Measurements from ENCODE around the gene FMNL3. TPM values are rescaled to one million over a fixed set of nuclear protein-coding genes. Genes with fewer than 3 reads are reported as not detected.
"Not testable (repeated sequence)": the region's sequence is repeated elsewhere in the genome, so short reads cannot be mapped to it uniquely, and the experiment has no call there.

Gene FMNL3
- polyA plus RNA-seq, 1 donor from 2014 or later, result 9.3 TPM

DNA sequence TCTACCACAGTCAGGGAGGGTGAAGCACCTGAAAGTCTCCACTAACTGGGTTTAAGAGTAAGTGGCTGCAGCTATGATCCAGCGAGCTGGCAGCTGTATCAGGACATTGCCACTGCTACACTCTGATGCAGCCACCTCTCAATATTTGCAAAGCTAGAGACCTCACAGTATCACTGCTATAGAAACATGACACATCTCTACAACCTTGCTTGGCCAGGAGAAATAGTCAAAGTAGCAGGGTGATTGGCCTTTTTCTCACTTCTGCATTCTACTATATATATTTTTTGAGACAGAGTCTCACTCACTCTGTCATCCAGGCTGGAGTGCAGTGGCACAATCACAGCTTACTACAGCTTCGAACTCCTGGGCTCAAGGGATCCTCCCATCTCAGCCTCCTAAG, 9.3 kb upstream of the FMNL3 start:
- TF ChIP-seq MXI1 (conservative IDR thresholded peaks at IDR 0.05; ENCODE audit: poor library complexity, severe bottlenecking), result no peak
- TF ChIP-seq, protein P1, sequence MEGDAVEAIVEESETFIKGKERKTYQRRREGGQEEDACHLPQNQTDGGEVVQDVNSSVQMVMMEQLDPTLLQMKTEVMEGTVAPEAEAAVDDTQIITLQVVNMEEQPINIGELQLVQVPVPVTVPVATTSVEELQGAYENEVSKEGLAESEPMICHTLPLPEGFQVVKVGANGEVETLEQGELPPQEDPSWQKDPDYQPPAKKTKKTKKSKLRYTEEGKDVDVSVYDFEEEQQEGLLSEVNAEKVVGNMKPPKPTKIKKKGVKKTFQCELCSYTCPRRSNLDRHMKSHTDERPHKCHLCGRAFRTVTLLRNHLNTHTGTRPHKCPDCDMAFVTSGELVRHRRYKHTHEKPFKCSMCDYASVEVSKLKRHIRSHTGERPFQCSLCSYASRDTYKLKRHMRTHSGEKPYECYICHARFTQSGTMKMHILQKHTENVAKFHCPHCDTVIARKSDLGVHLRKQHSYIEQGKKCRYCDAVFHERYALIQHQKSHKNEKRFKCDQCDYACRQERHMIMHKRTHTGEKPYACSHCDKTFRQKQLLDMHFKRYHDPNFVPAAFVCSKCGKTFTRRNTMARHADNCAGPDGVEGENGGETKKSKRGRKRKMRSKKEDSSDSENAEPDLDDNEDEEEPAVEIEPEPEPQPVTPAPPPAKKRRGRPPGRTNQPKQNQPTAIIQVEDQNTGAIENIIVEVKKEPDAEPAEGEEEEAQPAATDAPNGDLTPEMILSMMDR (IDR thresholded peaks at IDR 0.05; ENCODE audit: poor library complexity, severe bottlenecking), result no peak
- TF ChIP-seq POLR2AphosphoS5 (IDR thresholded peaks at IDR 0.05), result no peak
- TF ChIP-seq TAF1 (IDR thresholded peaks at IDR 0.05; ENCODE audit: low read depth), result no peak
- no peak for TF ChIP-seq EP300 (conservative IDR thresholded peaks at IDR 0.05; ENCODE audit: poor library complexity, severe bottlenecking)
- TF ChIP-seq SMC3 (conservative IDR thresholded peaks at IDR 0.05; ENCODE audit: poor library complexity), result no peak
- TF ChIP-seq, protein P2, sequence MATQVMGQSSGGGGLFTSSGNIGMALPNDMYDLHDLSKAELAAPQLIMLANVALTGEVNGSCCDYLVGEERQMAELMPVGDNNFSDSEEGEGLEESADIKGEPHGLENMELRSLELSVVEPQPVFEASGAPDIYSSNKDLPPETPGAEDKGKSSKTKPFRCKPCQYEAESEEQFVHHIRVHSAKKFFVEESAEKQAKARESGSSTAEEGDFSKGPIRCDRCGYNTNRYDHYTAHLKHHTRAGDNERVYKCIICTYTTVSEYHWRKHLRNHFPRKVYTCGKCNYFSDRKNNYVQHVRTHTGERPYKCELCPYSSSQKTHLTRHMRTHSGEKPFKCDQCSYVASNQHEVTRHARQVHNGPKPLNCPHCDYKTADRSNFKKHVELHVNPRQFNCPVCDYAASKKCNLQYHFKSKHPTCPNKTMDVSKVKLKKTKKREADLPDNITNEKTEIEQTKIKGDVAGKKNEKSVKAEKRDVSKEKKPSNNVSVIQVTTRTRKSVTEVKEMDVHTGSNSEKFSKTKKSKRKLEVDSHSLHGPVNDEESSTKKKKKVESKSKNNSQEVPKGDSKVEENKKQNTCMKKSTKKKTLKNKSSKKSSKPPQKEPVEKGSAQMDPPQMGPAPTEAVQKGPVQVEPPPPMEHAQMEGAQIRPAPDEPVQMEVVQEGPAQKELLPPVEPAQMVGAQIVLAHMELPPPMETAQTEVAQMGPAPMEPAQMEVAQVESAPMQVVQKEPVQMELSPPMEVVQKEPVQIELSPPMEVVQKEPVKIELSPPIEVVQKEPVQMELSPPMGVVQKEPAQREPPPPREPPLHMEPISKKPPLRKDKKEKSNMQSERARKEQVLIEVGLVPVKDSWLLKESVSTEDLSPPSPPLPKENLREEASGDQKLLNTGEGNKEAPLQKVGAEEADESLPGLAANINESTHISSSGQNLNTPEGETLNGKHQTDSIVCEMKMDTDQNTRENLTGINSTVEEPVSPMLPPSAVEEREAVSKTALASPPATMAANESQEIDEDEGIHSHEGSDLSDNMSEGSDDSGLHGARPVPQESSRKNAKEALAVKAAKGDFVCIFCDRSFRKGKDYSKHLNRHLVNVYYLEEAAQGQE (IDR thresholded peaks at IDR 0.05; ENCODE audit: borderline replicate concordance), result no peak
- no peak for TF ChIP-seq RAD21 (conservative IDR thresholded peaks at IDR 0.05)
- TF ChIP-seq EZH2 (IDR thresholded peaks at IDR 0.05; ENCODE audit: borderline replicate concordance, insufficient read depth, low read length, poor library complexity, severe bottlenecking), result no peak
- Histone ChIP-seq H3K79me2 (replicated peaks; ENCODE audit: insufficient read depth, low read length) (no peaks in the 10 kb centered on the region), H3K27ac (ENCODE audit: low read length) (no peak overlapping the region), H3K4me3 (ENCODE audit: low read length) (no peak overlapping the region), H4K20me1 (ENCODE audit: insufficient read depth) (no peaks in the 10 kb centered on the region), H3K9me3 (ENCODE audit: low read length) (no peaks in the 10 kb centered on the region), H3K36me3 (ENCODE audit: insufficient read depth, low read length) (no peaks in the 10 kb centered on the region), H3K27me3 (ENCODE audit: insufficient read depth, low read depth, low read length) (no peaks in the 10 kb centered on the region), H3F3A (ENCODE audit: insufficient read depth, low read length, poor library complexity, severe bottlenecking) (no peaks in the 10 kb centered on the region), H3K9ac (ENCODE audit: low read length) (no peak overlapping the region), H3K4me2 (ENCODE audit: low read length) (no peak overlapping the region), H2AFZ (ENCODE audit: low read depth, low read length) (no peak overlapping the region), H3K9me2 (ENCODE audit: insufficient read depth, low read length) (no peaks in the 10 kb centered on the region)

DNA sequence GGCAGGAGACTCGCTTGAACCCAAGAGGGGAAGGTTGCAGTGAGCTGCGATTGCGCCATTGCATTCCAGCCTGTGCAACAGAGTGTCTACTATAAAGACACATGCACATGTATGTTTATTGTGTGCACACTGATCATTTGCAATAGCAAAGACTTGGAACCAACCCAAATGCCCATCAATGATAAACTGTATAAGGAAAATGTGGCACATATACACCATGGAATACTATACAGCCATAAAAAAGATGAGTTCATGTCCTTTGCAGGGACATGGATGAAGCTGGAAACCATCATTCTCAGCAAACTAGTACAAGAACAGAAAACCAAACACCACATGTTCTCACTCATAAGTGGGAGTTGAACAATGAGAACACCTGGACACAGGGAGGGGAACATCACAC, 6.7 kb upstream of the FMNL3 start:
- not testable (repeated sequence) for H3K27ac ChIP-seq (ENCODE audit: low read length); H3K36me3 ChIP-seq (ENCODE audit: insufficient read depth, low read length); H3K4me2 ChIP-seq (ENCODE audit: low read length); H3K9ac ChIP-seq (ENCODE audit: low read length); H3K9me3 ChIP-seq (ENCODE audit: low read length); H4K20me1 ChIP-seq (ENCODE audit: insufficient read depth); H2AFZ ChIP-seq (ENCODE audit: low read depth, low read length); H3K4me3 ChIP-seq (ENCODE audit: low read length); H3F3A ChIP-seq (ENCODE audit: insufficient read depth, low read length, poor library complexity, severe bottlenecking); H3K79me2 ChIP-seq (replicated peaks; ENCODE audit: insufficient read depth, low read length); H3K27me3 ChIP-seq (ENCODE audit: insufficient read depth, low read depth, low read length); H3K9me2 ChIP-seq (ENCODE audit: insufficient read depth, low read length)

DNA sequence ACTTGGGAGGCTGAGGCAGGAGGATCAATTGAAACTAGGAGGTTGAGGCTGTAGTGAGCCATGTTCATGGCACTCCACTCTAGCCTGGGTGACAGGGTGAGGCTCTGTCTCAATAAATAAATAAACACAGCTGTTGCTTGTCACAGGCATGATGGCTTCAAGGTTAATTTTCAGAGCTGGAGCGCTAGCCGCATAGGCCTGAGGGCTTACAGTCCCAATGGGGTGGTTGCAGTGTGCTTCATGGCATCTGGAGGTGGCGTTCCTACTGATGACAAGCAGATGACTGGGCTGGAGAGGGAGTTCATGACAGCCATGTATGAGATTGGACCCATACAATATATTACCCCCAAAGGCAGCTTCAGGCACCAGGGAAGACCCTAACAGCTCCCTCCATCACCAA, 1.6 kb upstream of the FMNL3 start:
- no peak overlapping the region for H3K27ac ChIP-seq (ENCODE audit: low read length)
- H3K4me3 ChIP-seq (ENCODE audit: low read length), result no peak overlapping the region
- H4K20me1 ChIP-seq (ENCODE audit: insufficient read depth), result no peaks in the 10 kb centered on the region
- no peak for TF ChIP-seq EZH2 (IDR thresholded peaks at IDR 0.05; ENCODE audit: borderline replicate concordance, insufficient read depth, low read length, poor library complexity, severe bottlenecking)
- TF ChIP-seq SMC3 (conservative IDR thresholded peaks at IDR 0.05; ENCODE audit: poor library complexity), result no peak
- TF ChIP-seq, protein P2 (IDR thresholded peaks at IDR 0.05; ENCODE audit: borderline replicate concordance), result no peak
- no peak for TF ChIP-seq TAF1 (IDR thresholded peaks at IDR 0.05; ENCODE audit: low read depth)
- no peak for TF ChIP-seq POLR2AphosphoS5 (IDR thresholded peaks at IDR 0.05)
- TF ChIP-seq MXI1 (conservative IDR thresholded peaks at IDR 0.05; ENCODE audit: poor library complexity, severe bottlenecking), result no peak
- TF ChIP-seq, protein P1 (IDR thresholded peaks at IDR 0.05; ENCODE audit: poor library complexity, severe bottlenecking), result no peak
- TF ChIP-seq RAD21 (conservative IDR thresholded peaks at IDR 0.05), result no peak
- TF ChIP-seq EP300 (conservative IDR thresholded peaks at IDR 0.05; ENCODE audit: poor library complexity, severe bottlenecking), result no peak
- no peak overlapping the region for H3K4me2 ChIP-seq (ENCODE audit: low read length)
- no peaks in the 10 kb centered on the region for H3K9me3 ChIP-seq (ENCODE audit: low read length)
- H3K9me2 ChIP-seq (ENCODE audit: insufficient read depth, low read length), result no peaks in the 10 kb centered on the region
- H3K27me3 ChIP-seq (ENCODE audit: insufficient read depth, low read depth, low read length), result peaks cover 7% of the 10 kb centered on the region
- H3K9ac ChIP-seq (ENCODE audit: low read length), result no peak overlapping the region
- peaks cover 14% of the 10 kb centered on the region for H3K79me2 ChIP-seq (replicated peaks; ENCODE audit: insufficient read depth, low read length)
- H3K36me3 ChIP-seq (ENCODE audit: insufficient read depth, low read length), result no peaks in the 10 kb centered on the region
- no peak overlapping the region for H2AFZ ChIP-seq (ENCODE audit: low read depth, low read length)
- H3F3A ChIP-seq (ENCODE audit: insufficient read depth, low read length, poor library complexity, severe bottlenecking), result no peaks in the 10 kb centered on the region
